Kidney (tissue), 14 donors: ENCODE data around the gene PTPRU. TPM values are rescaled to one million over a fixed set of nuclear protein-coding genes. Genes with fewer than 3 reads are reported as not detected.

ENCODE experiments used
- DNase-seq, 5 donors: peaks; one replicate each; pipeline ENCODE4 v3.0.0-alpha.2; 2013 to 2020
- FAIRE-seq: peaks from 2 replicates; lab custom pipeline; 2012; peaks lifted over from hg19 to GRCh38; lab: Jason Lieb, UNC
- H3K27ac ChIP-seq, 2 donors: one replicate each; pipeline ENCODE4 v1.7.0; 2013; ENCODE audit warnings: low read depth in 2 of 2, low read length in 2 of 2, inconsistent platforms in 1 of 2
- H3K27me3 ChIP-seq: one replicate; pipeline ENCODE4 v1.7.1; 2013; ENCODE audit warnings: low read length, inconsistent platforms; ENCODE audit not compliant: control insufficient read depth, insufficient read depth
- H3K36me3 ChIP-seq, 3 donors: one replicate each; pipeline versions ENCODE4 v1.7.0 to v1.7.1; 2013; ENCODE audit warnings: low read length in 3 of 3, control low read depth in 1 of 3, inconsistent platforms in 1 of 3; ENCODE audit not compliant: insufficient read depth in 3 of 3, control insufficient read depth in 2 of 3
- H3K4me1 ChIP-seq, 3 donors: one replicate each; pipeline versions ENCODE4 v1.7.0 to v1.7.1; 2013; ENCODE audit warnings: low read length in 3 of 3, inconsistent platforms in 1 of 3, low read depth in 1 of 3; ENCODE audit not compliant: control insufficient read depth in 2 of 3, insufficient read depth in 2 of 3
- H3K4me3 ChIP-seq, 3 donors: one replicate each; pipeline versions ENCODE4 v1.7.0 to v1.8.1; 2013; ENCODE audit warnings: low read length in 3 of 3, control low read depth in 1 of 3, inconsistent platforms in 1 of 3
- H3K9ac ChIP-seq, 3 donors: one replicate each; pipeline versions ENCODE4 v1.7.0 to v1.7.1; 2013; ENCODE audit warnings: low read length in 3 of 3, control low read depth in 1 of 3, inconsistent platforms in 1 of 3
- H3K9me3 ChIP-seq, 3 donors: one replicate each; pipeline versions ENCODE4 v1.7.0 to v1.7.1; 2013; ENCODE audit warnings: low read length in 3 of 3, control low read depth in 1 of 3, inconsistent platforms in 1 of 3; ENCODE audit not compliant: control insufficient read depth in 2 of 3, insufficient read depth in 1 of 3
- CTCF ChIP-seq: IDR thresholded peaks from 3 replicates; pipeline ENCODE4 v1.5.1; 2012; ENCODE audit warnings: mild to moderate bottlenecking, moderate library complexity, borderline replicate concordance; ENCODE audit not compliant: insufficient read depth; ENCODE audit errors: extremely low read depth
- intact Hi-C: fragments of 100-400 bp; cut with DNase I; formaldehyde crosslinking; loops from one replicate; pipeline ENCODE4 v1.11.1; 2022
- polyA plus RNA-seq: library from polyadenylated mRNA; stranded (reverse); fragments of 350-450 nt; fragmentation: Illumina TruSeq; extraction: RNeasy Lipid Tissue Mini Kit (QIAGEN cat#74804); gene quantifications from one replicate; pipeline ENCODE4 v1.2.3, GENCODE V29; 2014; ENCODE audit warnings: low read depth, low replicate concordance; ENCODE audit not compliant: insufficient read depth
- total RNA-seq: library from RNA; stranded (reverse); fragmentation: NEBNext Ultra II Directional; extraction: Animal tissue kit (Norgen Biotek cat#: 25700); gene quantifications from one replicate; pipeline ENCODE4 v1.2.1, GENCODE V29; 2021
- donor health status: control.
- donor health status: control.
- donor health status: control.
- donor health status: control.
- donor health status: control.
- donor health status: DM: yes; HTN: yes; CAD: no.
- donor health status: Normal renal cell carcinoma (clear cell type).

The PTPRU gene
- total and polyA plus RNA-seq, 2 donors from 2014 or later, result 3.7 to 53.6 TPM

DNA sequence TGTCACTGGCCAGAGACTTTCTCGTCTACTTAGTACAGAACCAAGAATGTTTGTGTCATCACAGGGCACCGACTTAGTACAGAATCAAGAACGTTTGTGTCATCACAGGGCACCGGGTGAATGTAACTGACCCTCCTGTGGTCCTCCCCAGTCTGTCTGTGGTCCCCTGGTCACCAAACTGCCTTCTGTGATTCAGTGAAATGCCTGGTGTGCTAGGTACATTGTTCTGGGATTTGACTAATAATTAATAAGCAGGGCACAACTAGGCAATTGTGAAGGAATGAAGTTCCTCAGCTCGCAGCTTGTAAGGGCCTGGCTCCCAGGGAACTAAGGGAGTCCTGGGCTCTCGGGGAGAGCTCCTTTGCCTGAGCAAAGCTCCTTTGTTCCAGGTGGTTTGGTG, 12.8 kb upstream of the PTPRU start:
- no peaks in the 10 kb centered on the region for H3K9me3 ChIP-seq
- DNase-seq (no peak), FAIRE-seq (no peak)
- TF ChIP-seq CTCF, result no peak
- H3K9ac ChIP-seq, result no peak overlapping the region
- no peaks in the 10 kb centered on the region for H3K27me3 ChIP-seq
- H3K4me1 ChIP-seq, result no peaks in the 10 kb centered on the region
- peaks cover 0 to 2% (median 0%) of the 10 kb centered on the region in 3 donors for H3K36me3 ChIP-seq
- H3K27ac ChIP-seq, result no peak overlapping the region
- intact Hi-C loops, result no loop called here
- no peak overlapping the region for H3K4me3 ChIP-seq

DNA sequence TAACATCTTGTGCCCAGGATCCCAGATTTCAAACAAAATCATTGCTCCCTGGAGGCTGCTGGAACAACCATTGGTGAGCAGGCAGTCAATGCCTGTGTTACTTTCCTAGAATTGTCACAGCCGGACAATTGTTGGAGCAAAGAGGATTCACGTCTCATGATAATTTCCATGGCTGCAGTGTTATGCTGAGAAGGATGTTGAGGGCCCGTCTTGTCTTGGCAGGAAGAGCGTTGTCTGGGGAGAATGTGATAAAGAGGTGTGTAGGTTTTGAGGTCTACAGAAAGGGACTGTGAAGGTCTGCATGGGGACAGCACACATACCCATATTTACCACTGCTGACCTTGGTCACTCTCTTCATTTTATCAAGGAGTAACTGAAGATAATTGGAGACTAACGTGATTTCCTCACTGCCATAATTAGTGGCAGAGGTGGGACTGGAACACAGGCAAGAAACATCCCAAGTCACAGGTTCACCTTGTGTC, 11.9 kb upstream of the PTPRU start:
- Histone ChIP-seq H3K36me3 (peaks cover 0 to 2% (median 0%) of the 10 kb centered on the region in 3 donors), H3K9ac (no peak overlapping the region), H3K27ac (no peak overlapping the region), H3K4me3 (no peak overlapping the region), H3K27me3 (no peaks in the 10 kb centered on the region), H3K9me3 (no peaks in the 10 kb centered on the region), H3K4me1 (no peaks in the 10 kb centered on the region)
- FAIRE-seq, result no peak
- no peak for TF ChIP-seq CTCF
- intact Hi-C loops, result no loop called here
- no peak for DNase-seq

GRCh38 chr1:29225361-29225760, 11.0 kb upstream of the PTPRU start:
- Histone ChIP-seq H3K27ac (no peak overlapping the region), H3K27me3 (no peaks in the 10 kb centered on the region), H3K36me3 (peaks cover 0 to 2% (median 0%) of the 10 kb centered on the region in 3 donors), H3K9me3 (no peaks in the 10 kb centered on the region), H3K4me3 (no peak overlapping the region), H3K4me1 (peaks cover 0 to 7% (median 5%) of the 10 kb centered on the region in 3 donors), H3K9ac (no peak overlapping the region)
- intact Hi-C loops, result no loop called here
- FAIRE-seq (no peak), DNase-seq (no peak)
- no peak for TF ChIP-seq CTCF

- Histone ChIP-seq H3K27ac (no peak overlapping the region), H3K27me3 (no peaks in the 10 kb centered on the region), H3K36me3 (peaks cover 0 to 2% (median 0%) of the 10 kb centered on the region in 3 donors), H3K4me1 (peaks cover 0 to 7% (median 7%) of the 10 kb centered on the region in 3 donors), H3K4me3 (no peak overlapping the region), H3K9me3 (no peaks in the 10 kb centered on the region), H3K9ac (no peak overlapping the region)
- intact Hi-C loops, result no loop called here
- FAIRE-seq (no peak), DNase-seq (no peak)
- no peak for TF ChIP-seq CTCF
These were observed 8.8 kb upstream of the PTPRU start for GRCh38 chr1:29227511-29227910.
